ENCODE measurements around the gene MTOR. TPM values are rescaled to one million over a fixed set of nuclear protein-coding genes. Genes with fewer than 3 reads are reported as not detected.

Gene MTOR
- polyA plus RNA-seq, 1 experiment, result 27.7 TPM

DNA sequence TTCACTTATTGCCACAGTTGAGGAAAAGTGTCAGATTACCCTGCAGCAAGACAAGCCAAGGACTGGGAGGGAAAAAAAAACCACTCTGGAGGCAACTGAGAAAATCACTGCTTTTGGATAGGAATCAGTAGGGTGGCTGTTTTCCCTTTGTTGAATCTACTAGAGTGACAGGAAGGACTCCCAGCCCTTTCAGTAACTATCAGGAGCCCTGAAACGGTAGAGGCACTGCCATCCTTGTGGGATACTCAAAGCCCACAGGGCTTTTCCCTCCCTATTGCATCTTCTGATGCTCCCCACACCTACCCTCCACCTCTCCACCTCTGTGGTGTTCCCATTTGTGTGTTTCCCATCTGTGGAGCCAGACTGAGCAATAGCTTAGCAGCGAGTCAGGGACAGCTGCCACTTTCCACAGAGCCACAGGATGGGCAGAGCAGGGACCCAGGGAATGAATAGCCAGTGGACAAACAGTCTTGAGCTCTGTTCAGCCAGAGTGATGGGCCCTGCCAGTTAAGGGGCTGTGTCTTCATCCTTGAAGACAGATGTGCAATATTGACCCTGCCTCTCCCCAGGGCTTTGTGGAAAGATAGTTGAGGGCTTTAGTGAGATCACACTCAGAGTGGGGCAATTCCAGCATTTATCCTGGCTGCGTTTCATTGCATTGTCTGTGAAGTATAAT lies 24.5 kb upstream of the MTOR start:
- TF ChIP-seq, protein P1, sequence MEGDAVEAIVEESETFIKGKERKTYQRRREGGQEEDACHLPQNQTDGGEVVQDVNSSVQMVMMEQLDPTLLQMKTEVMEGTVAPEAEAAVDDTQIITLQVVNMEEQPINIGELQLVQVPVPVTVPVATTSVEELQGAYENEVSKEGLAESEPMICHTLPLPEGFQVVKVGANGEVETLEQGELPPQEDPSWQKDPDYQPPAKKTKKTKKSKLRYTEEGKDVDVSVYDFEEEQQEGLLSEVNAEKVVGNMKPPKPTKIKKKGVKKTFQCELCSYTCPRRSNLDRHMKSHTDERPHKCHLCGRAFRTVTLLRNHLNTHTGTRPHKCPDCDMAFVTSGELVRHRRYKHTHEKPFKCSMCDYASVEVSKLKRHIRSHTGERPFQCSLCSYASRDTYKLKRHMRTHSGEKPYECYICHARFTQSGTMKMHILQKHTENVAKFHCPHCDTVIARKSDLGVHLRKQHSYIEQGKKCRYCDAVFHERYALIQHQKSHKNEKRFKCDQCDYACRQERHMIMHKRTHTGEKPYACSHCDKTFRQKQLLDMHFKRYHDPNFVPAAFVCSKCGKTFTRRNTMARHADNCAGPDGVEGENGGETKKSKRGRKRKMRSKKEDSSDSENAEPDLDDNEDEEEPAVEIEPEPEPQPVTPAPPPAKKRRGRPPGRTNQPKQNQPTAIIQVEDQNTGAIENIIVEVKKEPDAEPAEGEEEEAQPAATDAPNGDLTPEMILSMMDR (IDR thresholded peaks at IDR 0.05; ENCODE audit: low read depth, low read length), result no peak
- H3K27ac ChIP-seq (ENCODE audit: low read depth, low read length), result no peak overlapping the region
- H3K4me3 ChIP-seq (ENCODE audit: low read depth, low read length), result no peak overlapping the region
- H3K9me3 ChIP-seq (ENCODE audit: control insufficient read depth, insufficient read depth, low read length), result no peaks in the 10 kb centered on the region
- H3K27me3 ChIP-seq (ENCODE audit: control insufficient read depth, insufficient read depth, low read length), result no peaks in the 10 kb centered on the region
- ChIA-PET POLR2A (no interaction called here), CTCF (interaction anchor here (0.5 to 2.0 kb wide), 9 partner anchors 9 to 609 kb away, joined by 3 to 6 read pairs (median 3); partner anchors contain the start of gene UBIAD1)
- DNase-seq (ENCODE audit: low read depth, low spot score), result no peak

DNA sequence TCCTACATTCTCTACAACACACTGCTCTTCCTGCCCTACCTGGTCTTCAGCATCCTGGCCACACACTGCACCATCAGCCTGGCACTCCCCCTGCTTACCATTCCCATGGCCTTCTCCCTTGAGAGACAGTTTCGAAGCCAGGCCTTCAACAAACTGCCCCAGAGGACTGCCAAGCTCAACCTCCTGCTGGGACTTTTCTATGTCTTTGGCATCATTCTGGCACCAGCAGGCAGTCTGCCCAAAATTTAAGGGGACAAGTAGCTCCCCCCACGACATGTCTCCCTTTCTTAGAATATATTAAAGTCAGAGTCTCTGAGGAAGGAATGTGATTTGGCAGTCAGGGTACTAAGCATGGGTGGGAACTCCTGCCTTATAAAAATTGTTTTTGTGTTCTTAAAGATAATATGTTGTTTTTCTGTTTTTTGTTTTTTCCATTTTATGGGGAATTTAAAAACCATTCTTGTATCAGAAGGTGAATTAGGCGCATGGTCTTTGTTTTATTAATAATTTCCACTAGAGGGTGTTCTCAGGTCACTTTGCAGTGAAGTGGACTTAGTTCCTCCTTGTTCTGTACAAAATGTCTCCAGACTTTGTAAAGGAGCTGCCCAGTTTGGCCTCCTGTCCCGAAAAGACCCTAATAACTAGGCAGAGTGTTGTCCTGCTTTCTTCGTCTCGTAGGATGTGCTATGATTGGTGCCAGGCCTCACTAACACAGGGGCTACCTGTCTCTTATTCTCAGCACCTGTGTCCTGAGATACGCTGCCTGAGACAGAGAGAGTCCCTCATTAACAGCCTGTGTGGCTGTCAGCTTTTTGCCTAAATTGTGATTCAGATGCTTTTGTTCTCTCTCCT lies 23.8 kb upstream of the MTOR start:
- no peaks in the 10 kb centered on the region for H3K27me3 ChIP-seq (ENCODE audit: control insufficient read depth, insufficient read depth, low read length)
- CTCF ChIA-PET, result interaction anchor here (0.5 to 2.0 kb wide), 9 partner anchors 10 to 610 kb away, joined by 3 to 6 read pairs (median 3); partner anchors contain the start of gene UBIAD1
- TF ChIP-seq, protein P1 (IDR thresholded peaks at IDR 0.05; ENCODE audit: low read depth, low read length), result peak; percentile 39; the same call in 1 of the 2 replicates
- no peak overlapping the region for H3K27ac ChIP-seq (ENCODE audit: low read depth, low read length)
- POLR2A ChIA-PET, result no interaction called here
- H3K9me3 ChIP-seq (ENCODE audit: control insufficient read depth, insufficient read depth, low read length), result no peaks in the 10 kb centered on the region; the same call in 1 of the 2 replicates
- no peak overlapping the region for H3K4me3 ChIP-seq (ENCODE audit: low read depth, low read length)
- no peak for DNase-seq (ENCODE audit: low read depth, low spot score)

DNA sequence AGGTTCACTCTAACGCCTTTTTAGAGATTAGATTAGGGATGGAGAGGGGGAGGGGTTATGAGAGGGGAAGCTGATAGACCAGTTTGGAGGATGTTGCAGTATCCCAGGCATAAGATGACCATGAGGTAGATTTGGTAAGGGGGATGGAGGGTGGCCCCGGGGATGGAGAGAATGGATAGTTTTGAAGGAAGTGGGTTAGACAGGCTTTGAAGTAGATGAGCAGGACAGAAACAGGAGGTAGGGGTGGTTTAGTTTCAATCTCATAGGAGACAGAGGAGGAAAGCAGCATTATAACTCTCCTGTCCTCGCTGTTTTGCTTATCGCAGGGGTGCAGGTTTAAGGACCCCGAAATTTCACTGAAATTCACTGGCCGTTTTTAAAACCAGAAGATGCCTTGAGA lies 22.4 kb upstream of the MTOR start:
- no peak overlapping the region for H3K27ac ChIP-seq (ENCODE audit: low read depth, low read length)
- ChIA-PET POLR2A (no interaction called here), CTCF (no interaction called here)

DNA sequence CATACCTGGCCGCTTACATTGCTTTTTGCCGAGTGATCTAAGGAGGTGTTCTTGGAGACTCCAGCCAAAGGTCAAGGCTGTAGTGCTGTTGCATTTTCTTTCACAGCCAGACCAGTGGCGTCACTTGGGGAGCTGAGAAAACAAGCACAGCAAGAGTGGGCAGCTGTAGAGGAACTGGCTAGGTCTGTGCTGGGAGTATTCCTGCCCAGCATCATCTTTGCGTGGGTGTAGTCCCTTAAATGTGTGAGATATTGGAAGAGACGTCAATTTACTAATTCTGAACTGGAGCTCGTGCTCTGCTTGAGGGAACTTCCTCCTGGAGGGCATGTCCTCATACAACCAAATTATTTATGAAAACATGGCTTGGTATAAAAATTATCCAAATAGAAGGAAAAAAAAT lies 20.8 kb upstream of the MTOR start:
- DNase-seq (ENCODE audit: low read depth, low spot score), result no peak
- no peaks in the 10 kb centered on the region for H3K27me3 ChIP-seq (ENCODE audit: control insufficient read depth, insufficient read depth, low read length)
- ChIA-PET CTCF (interaction anchor here (1.0 to 2.7 kb wide), 3 partner anchors 11 to 362 kb away, joined by 4 to 13 read pairs (median 5); partner anchors contain the start of gene UBIAD1), POLR2A (no interaction called here)
- H3K4me3 ChIP-seq (ENCODE audit: low read depth, low read length), result no peak overlapping the region
- TF ChIP-seq, protein P1 (IDR thresholded peaks at IDR 0.05; ENCODE audit: low read depth, low read length), result no peak
- H3K27ac ChIP-seq (ENCODE audit: low read depth, low read length), result peak overlapping the region; percentile 11
- H3K9me3 ChIP-seq (ENCODE audit: control insufficient read depth, insufficient read depth, low read length), result no peaks in the 10 kb centered on the region; the same call in 1 of the 2 replicates

More for the DNA sequence above, 22.4 kb upstream of the MTOR start:
- DNase-seq (ENCODE audit: low read depth, low spot score), result no peak
- Histone ChIP-seq H3K27me3 (ENCODE audit: control insufficient read depth, insufficient read depth, low read length) (no peaks in the 10 kb centered on the region), H3K4me3 (ENCODE audit: low read depth, low read length) (no peak overlapping the region), H3K9me3 (ENCODE audit: control insufficient read depth, insufficient read depth, low read length) (no peaks in the 10 kb centered on the region; the same call in 1 of the 2 replicates)
- TF ChIP-seq, protein P1 (IDR thresholded peaks at IDR 0.05; ENCODE audit: low read depth, low read length), result no peak
